Activated T-helper 1 cell treated with anti-CD3 and anti-CD28 coated beads, Interleukin-12 subunit alpha, Interleukin-12 subunit beta, Interleukin-2, Interleukin-4 antibody, amounts not matched to agents 30 ng/mL and 10 ng/mL and 1 ng/mL, durations not matched to agents 14 hours and 24 hours and 36 hours (primary cell): Measurements from ENCODE around the gene CCDC33. TPM values are rescaled to one million over a fixed set of nuclear protein-coding genes. Genes with fewer than 3 reads are reported as not detected.

Experiments
- DNase-seq: peaks from one replicate; pipeline ENCODE4 v3.0.0; 2021; ENCODE audit warnings: low spot score
- H3K27ac Mint-ChIP-seq: one replicate; pipeline ENCODE4 v1.8.0; 2021; ENCODE audit warnings: mild to moderate bottlenecking, mixed read lengths
- H3K27me3 Mint-ChIP-seq: one replicate; pipeline ENCODE4 v1.8.0; 2022; ENCODE audit warnings: mild to moderate bottlenecking, moderate library complexity, mixed read lengths; ENCODE audit not compliant: insufficient read depth
- H3K36me3 Mint-ChIP-seq: one replicate; pipeline ENCODE4 v1.8.0; 2021; ENCODE audit warnings: low read depth, mixed read lengths
- H3K4me1 Mint-ChIP-seq: one replicate; pipeline ENCODE4 v1.8.0; 2021; ENCODE audit warnings: low read depth, mixed read lengths
- H3K4me3 Mint-ChIP-seq: one replicate; pipeline ENCODE4 v1.8.0; 2021; ENCODE audit warnings: mild to moderate bottlenecking, moderate library complexity, mixed read lengths
- H3K9me3 Mint-ChIP-seq: one replicate; pipeline ENCODE4 v1.8.0; 2021; ENCODE audit warnings: mixed read lengths
- intact Hi-C: fragments of 100-400 bp; cut with micrococcal nuclease; formaldehyde crosslinking; loops from one replicate; pipeline ENCODE4 v1.15.1; 2024
- total RNA-seq: library from RNA; stranded (reverse); gene quantifications from 2 replicates; pipeline ENCODE4 v1.2.3, GENCODE V29; 2022

Gene CCDC33
- total RNA-seq, 1 donor from 2014 or later = not detected

DNA sequence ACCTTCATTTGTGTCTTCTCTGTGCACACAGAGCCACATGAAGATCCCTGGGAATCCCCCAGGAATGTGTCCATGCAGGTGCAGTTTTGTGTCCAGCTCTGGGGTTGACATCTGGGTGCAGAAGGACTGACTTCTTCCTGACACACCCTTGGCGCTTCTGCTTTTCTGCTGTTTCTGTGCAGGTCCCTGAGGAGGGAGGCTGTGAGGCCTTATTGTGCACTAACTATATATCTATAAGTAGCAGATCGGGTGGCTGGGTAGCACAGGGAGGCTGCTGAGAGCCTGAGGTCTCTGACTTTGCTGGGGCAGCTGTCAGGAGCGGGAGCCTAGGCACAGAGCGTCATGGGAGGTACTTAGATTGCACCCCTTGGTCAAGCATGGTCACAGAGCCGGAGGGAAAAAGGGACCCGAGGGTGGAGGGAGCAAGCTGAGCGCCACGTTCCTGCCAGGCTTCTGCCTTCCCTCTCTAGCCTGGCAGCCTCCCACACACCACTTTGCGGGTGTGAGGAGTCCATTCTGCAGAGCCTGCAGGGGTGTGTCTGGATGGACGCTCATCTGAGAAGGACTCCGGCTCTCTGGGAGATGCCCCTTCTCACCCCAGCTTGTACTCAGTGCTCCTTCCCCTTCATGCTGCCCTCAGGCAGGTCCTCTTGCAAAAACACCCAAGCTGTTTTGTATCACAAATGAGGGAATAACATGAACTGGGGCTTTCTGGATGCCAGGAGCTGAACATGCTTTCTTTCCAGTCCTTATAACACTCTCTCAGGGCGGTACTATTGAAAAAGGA lies 23.9 kb downstream of the CCDC33 start:
- no peaks in the 10 kb centered on the region for H3K36me3 Mint-ChIP-seq
- no peaks in the 10 kb centered on the region for H3K9me3 Mint-ChIP-seq
- no peak for DNase-seq
- no peak overlapping the region for H3K4me3 Mint-ChIP-seq
- H3K27me3 Mint-ChIP-seq = peaks cover 10% of the 10 kb centered on the region
- H3K27ac Mint-ChIP-seq = no peak overlapping the region
- no peaks in the 10 kb centered on the region for H3K4me1 Mint-ChIP-seq
- intact Hi-C loops = no loop called here

DNA sequence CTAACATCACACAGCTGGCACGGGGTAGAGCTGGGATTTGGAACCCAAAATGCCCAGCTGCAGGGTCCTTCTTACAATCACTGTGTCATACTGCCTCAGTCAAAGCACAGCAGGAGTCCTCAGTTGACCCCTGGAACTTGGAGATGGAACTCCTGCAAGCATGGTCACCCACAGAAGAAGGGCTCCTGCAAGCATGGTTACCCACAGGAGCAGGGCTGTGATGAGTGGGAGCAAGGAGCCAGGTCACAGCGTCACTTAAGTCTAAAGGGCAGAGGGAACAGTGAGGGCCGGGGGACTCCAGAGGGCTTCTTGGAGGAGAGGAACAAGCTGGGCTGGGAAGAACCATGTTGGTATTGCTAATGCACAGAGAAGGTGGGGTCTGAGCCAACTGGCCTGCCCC lies 24.9 kb downstream of the CCDC33 start:
- H3K4me3 Mint-ChIP-seq = no peak overlapping the region
- DNase-seq = no peak
- no peaks in the 10 kb centered on the region for H3K36me3 Mint-ChIP-seq

DNA sequence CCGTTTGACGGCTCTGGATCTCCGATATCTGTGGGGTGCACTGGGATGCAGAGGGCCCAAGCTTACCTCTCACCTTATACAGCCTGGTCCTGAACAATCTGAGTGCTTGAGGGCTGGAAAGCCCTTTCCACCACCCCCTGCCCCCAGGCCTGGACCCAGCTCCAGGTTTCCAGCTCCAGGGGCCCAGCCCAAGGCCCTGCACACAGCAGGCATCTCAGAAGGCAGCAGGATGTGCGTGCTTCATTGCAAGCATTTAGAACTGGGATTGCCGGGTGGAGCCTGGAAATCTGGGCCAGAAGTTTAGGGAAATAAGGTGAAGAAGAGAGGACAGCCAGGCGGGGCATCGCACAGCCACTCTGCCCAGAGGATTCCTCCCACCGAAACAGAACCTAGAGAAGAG lies 25.6 kb downstream of the CCDC33 start:
- no peaks in the 10 kb centered on the region for H3K9me3 Mint-ChIP-seq
- no peaks in the 10 kb centered on the region for H3K4me1 Mint-ChIP-seq
- no peak for DNase-seq
- H3K27ac Mint-ChIP-seq = no peak overlapping the region
- H3K4me3 Mint-ChIP-seq = no peak overlapping the region
- no peaks in the 10 kb centered on the region for H3K36me3 Mint-ChIP-seq
- peaks cover 9% of the 10 kb centered on the region for H3K27me3 Mint-ChIP-seq
- intact Hi-C loops = no loop called here

More for the DNA sequence above, 24.9 kb downstream of the CCDC33 start:
- no peaks in the 10 kb centered on the region for H3K9me3 Mint-ChIP-seq
- H3K27ac Mint-ChIP-seq = no peak overlapping the region
- H3K4me1 Mint-ChIP-seq = no peaks in the 10 kb centered on the region
- intact Hi-C loops = no loop called here
- peaks cover 9% of the 10 kb centered on the region for H3K27me3 Mint-ChIP-seq

DNA sequence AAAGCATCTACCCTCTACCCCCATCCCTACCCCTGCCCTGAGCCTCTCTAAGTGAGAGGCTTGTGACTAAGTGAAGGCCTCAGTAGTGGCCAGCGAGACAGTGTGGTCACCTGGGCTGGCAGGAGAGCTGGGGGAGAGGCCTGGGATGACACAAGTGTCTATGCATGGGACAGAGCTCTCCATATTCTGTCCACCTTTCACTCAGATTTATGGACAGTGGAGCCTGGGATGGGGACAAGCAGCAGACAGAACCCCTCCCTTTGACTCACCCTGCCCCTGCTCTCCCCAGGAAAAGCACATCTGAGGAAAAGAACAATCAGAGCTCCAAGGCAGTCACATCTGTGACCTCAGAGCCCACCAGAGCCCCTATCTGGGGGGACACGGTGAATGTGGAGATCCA lies 26.0 kb downstream of the CCDC33 start:
- intact Hi-C loops = no loop called here
- peaks cover 9% of the 10 kb centered on the region for H3K27me3 Mint-ChIP-seq
- no peak for DNase-seq
- H3K9me3 Mint-ChIP-seq = no peaks in the 10 kb centered on the region
- H3K36me3 Mint-ChIP-seq = no peaks in the 10 kb centered on the region
- no peaks in the 10 kb centered on the region for H3K4me1 Mint-ChIP-seq
- H3K27ac Mint-ChIP-seq = no peak overlapping the region
- no peak overlapping the region for H3K4me3 Mint-ChIP-seq

DNA sequence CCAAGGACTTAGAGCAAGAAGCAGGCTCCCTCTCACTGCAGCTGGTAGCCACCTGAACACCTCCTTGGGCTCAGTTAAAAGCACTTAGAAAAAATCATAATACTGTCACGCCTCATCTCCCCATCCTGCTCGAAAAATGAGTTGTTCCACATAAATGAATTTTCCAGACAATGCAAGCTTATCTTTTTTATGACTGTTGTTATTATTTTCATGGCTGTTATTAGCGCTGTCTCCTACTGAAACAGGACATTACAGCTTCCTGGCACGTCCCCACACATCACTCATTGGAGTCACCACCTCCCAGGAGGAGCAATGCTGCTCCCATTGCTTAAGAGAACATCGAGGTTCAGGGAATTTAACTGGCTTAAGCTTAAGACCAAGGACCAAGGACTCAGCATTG lies 26.5 kb downstream of the CCDC33 start:
- Mint-ChIP-seq H3K36me3 (no peaks in the 10 kb centered on the region), H3K27me3 (peaks cover 9% of the 10 kb centered on the region), H3K27ac (no peak overlapping the region), H3K4me1 (no peaks in the 10 kb centered on the region), H3K4me3 (no peak overlapping the region), H3K9me3 (no peaks in the 10 kb centered on the region)
- DNase-seq = no peak
- intact Hi-C loops = no loop called here

DNA sequence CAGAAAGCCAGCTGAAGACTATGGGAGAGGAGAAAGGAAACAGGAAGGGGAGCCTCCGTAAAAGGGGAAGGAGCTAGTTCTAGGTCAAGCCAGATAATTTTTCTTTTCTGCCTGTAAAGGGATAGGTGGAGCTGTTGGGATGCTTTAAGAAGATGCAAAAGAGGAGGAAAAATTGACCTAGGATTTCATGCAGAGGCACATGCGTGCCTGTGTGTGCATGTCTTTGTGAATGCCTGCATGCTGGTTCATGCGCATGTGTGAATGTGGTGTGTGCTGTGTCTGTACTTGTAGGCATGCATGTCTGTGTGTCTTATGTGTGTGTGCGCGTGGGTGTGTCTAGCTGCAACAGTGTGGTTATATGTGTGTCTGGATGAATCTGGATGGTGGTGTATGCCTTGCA lies 27.3 kb downstream of the CCDC33 start:
- Mint-ChIP-seq H3K4me1 (no peaks in the 10 kb centered on the region), H3K36me3 (no peaks in the 10 kb centered on the region), H3K4me3 (no peak overlapping the region), H3K9me3 (no peaks in the 10 kb centered on the region), H3K27ac (no peak overlapping the region), H3K27me3 (peaks cover 9% of the 10 kb centered on the region)
- no peak for DNase-seq
- intact Hi-C loops = no loop called here

DNA sequence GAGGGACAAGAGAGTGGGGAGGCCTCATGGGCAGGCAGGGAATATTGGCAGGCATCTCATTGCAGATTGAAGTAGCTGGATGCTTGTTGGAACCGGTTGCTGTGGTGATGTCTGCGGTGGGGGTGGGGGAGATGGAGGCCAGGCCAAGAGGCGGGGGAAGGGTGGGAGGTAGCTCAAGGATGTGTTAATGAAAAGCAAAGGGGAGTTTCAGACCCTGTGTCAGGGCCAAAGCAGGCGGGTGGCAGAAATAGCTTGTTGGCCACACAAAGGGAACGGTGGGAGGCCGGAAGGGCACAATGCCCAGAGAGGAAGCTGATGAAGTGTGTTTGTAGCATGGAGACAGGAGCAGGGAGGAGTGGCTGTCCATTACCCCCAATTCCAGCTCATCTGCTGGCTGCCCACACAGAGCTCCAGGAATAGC lies 28.0 kb downstream of the CCDC33 start:
- Mint-ChIP-seq H3K36me3 (no peaks in the 10 kb centered on the region), H3K27me3 (peaks cover 9% of the 10 kb centered on the region), H3K9me3 (no peaks in the 10 kb centered on the region), H3K27ac (no peak overlapping the region), H3K4me1 (no peaks in the 10 kb centered on the region), H3K4me3 (no peak overlapping the region)
- DNase-seq = no peak
- intact Hi-C loops = no loop called here

DNA sequence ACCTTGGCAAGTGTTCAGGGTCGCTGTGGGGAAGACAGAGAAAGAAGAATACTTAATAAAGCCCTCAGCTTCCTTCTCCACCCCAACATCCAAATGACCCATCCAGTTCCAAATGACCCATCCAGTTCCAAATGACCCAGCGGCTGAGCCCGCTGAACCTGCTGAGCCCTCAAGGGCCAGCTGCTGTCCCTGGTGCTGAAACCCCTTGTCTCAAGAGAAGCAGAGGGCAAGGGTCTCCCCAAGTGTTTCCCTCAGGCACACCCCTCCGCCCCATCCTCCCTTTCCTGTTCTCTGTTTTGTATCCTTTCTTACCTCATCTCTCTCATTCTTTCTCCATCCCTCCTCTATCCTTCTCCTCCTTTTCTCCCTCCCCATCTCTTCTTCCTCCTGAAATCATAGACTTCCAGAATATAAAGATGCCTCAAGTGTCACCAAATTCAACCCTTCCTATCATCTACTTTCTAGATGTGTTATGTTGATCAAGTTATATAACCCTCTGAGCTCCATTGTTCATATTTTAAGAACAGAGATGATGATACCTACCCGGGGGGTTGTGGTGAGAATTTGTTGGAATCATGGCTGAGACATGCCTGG lies 29.0 kb downstream of the CCDC33 start:
- no peak overlapping the region for H3K27ac Mint-ChIP-seq
- intact Hi-C loops = loop anchor here (1.0 kb wide), 1 partner anchor 26 kb away; no protein-coding TSS in a partner anchor
- H3K9me3 Mint-ChIP-seq = no peaks in the 10 kb centered on the region
- no peak for DNase-seq
- H3K27me3 Mint-ChIP-seq = peaks cover 7% of the 10 kb centered on the region
- H3K4me1 Mint-ChIP-seq = no peaks in the 10 kb centered on the region
- H3K36me3 Mint-ChIP-seq = no peaks in the 10 kb centered on the region
- H3K4me3 Mint-ChIP-seq = no peak overlapping the region

DNA sequence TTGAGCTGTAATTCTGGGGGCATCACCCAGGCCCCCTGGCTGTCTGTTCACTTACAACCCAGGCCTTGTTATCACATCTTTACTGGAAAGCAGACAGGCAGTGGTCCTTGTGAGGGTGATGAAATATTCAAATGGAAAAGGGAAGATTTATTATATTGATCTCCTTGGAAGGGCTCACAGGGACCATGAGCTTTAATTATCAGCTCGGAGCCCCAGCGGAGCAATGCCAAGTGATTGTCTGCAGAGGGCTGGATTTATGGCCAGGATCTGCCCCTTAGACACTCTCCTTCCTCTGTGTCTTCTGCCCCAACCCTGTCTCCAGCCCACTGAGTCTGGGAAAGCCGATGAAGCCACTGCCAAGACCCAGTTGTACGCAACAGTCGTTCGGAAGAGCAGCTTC lies 31.9 kb downstream of the CCDC33 start:
- Mint-ChIP-seq H3K36me3 (no peaks in the 10 kb centered on the region), H3K27me3 (peaks cover 8% of the 10 kb centered on the region), H3K27ac (no peak overlapping the region), H3K4me1 (no peaks in the 10 kb centered on the region), H3K4me3 (no peak overlapping the region), H3K9me3 (no peaks in the 10 kb centered on the region)
- DNase-seq = no peak
- intact Hi-C loops = no loop called here

DNA sequence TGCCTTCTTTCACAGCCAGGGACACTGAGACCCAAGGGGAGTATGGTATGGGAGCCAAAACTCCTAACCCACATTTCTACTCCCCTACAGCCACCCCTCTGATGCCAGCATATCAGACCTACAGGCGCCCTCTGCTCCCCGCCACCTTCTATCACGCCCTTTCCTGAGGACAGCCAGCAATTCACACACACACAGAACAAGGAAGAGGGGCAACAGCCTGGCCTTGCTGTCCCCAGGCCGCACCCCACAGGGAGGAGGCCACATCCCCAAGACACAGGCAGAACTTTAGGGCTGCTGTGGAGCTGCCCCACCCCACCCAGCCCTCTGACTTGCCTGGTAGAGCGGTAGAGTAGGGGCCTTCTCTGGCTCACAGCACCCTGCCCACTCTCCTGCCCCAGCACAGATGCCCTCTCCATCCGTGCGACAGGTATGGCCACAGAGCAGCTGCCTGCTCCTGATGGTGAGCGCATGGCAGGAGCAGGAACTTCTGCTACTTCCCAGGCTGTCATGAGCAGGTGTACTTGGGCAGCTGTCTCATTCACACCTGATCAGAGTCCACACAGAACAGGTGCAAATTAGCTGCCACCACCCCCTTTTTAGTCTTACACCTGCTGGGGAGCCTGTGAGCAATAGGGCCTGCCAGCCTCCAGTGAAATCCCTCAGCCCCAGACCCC lies 33.4 kb downstream of the CCDC33 start:
- H3K4me1 Mint-ChIP-seq = no peaks in the 10 kb centered on the region
- no peak for DNase-seq
- H3K36me3 Mint-ChIP-seq = no peaks in the 10 kb centered on the region
- H3K9me3 Mint-ChIP-seq = no peaks in the 10 kb centered on the region
- intact Hi-C loops = no loop called here
- no peak overlapping the region for H3K4me3 Mint-ChIP-seq
- no peak overlapping the region for H3K27ac Mint-ChIP-seq
- peaks cover 3% of the 10 kb centered on the region for H3K27me3 Mint-ChIP-seq

DNA sequence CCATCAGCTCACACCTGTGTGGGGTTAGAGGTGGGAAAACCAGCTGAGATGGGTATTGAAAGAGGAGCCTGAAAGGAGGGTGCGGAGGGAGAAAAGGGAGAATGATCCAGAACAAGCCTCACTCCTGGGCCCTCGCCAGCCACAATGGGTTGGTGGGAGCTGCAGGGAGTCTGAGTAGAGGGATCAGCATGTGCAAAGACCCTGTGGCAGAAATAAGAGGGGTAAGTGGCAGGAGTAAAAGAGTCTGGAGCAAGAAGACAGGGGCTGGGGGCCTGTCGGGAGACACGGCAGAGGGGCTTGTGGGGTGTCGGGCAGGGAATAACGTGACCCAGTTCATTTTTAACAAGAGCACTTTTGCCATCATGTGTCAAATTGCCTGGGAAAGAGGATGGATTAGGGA lies 34.0 kb downstream of the CCDC33 start:
- no peak for DNase-seq
- no peaks in the 10 kb centered on the region for H3K36me3 Mint-ChIP-seq
- H3K4me3 Mint-ChIP-seq = no peak overlapping the region
- no peaks in the 10 kb centered on the region for H3K4me1 Mint-ChIP-seq
- H3K9me3 Mint-ChIP-seq = no peaks in the 10 kb centered on the region
- intact Hi-C loops = no loop called here
- no peak overlapping the region for H3K27ac Mint-ChIP-seq
- peaks cover 3% of the 10 kb centered on the region for H3K27me3 Mint-ChIP-seq

DNA sequence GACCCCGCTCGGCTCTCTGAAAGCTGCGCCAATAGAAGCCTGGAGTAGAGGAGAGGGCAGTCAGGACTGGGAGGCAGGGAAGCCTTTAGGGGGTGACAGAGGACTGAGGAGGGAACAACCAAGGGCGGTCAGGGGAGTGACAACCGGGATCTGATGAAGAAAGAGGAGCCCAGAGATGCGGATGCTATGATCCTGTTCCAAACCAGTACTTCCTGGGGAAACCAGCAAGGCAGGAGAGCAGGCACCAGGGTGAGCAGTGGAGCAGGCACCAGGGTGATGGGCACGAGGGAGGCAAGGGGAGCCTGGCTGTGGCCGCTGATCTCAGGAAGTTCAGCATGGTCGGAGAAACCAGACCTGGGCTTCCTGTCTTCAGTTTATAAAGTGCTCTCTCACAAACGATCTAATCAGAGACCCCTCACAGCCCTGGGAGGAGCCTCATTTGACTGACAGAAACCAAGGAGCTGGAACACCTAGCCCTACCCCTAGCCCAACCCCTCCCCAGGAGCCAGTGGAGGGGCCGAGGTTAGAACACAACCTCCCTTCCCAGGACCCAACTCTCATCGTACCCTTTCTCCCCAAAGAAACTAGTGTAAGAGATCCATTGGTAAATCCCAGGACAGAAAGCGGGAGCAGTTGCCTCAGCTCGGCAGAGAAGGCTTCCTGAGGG lies 34.9 kb downstream of the CCDC33 start:
- H3K27ac Mint-ChIP-seq = no peak overlapping the region
- H3K9me3 Mint-ChIP-seq = no peaks in the 10 kb centered on the region
- peaks cover 3% of the 10 kb centered on the region for H3K27me3 Mint-ChIP-seq
- no peaks in the 10 kb centered on the region for H3K4me1 Mint-ChIP-seq
- intact Hi-C loops = no loop called here
- DNase-seq = no peak
- H3K4me3 Mint-ChIP-seq = no peak overlapping the region
- H3K36me3 Mint-ChIP-seq = no peaks in the 10 kb centered on the region

DNA sequence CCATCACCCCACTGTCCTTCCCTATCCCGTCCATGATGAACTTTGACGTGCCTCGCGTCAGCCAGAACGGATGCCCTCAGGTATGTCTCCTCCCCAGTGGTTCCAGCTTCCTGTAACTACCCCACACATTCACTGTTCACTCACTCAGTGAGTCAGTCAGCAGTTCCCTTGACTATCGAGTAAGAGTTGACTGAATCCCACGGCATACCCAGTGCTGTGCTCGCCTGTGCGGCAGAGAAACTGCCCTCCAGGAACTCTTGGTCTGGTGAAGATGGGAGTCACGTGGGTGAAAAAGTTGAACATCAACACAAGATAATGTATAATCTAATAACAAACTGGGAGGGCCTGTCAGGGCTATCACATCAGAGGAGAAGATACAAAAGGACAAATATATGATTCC lies 36.7 kb downstream of the CCDC33 start:
- Mint-ChIP-seq H3K9me3 (no peaks in the 10 kb centered on the region), H3K36me3 (no peaks in the 10 kb centered on the region), H3K27ac (no peak overlapping the region), H3K4me3 (no peak overlapping the region), H3K27me3 (peaks cover 3% of the 10 kb centered on the region), H3K4me1 (no peaks in the 10 kb centered on the region)
- no peak for DNase-seq
- intact Hi-C loops = no loop called here
